ENCODE measurements around the gene ATP13A4.

Gene ATP13A4

GRCh38 chr3:193510154-193510553, 44.5 kb downstream of the ATP13A4 start:
- H3K4me3 ChIP-seq (ENCODE audit: control insufficient read depth in 1 of 7, extremely low read depth in 1 of 7, insufficient read depth in 4 of 7, low read depth in 2 of 7, low read length in 6 of 7): no peak overlapping the region
- no peaks in the 10 kb centered on the region for H3K4me1 ChIP-seq (ENCODE audit: control extremely low read depth in 1 of 4, control insufficient read depth in 4 of 4, insufficient read depth in 4 of 4, low read length in 3 of 4)
- H3K27me3 ChIP-seq (replicated peaks in 2 of 5; ENCODE audit: control insufficient read depth in 4 of 5, insufficient read depth in 5 of 5, low read length in 4 of 5): no peaks in the 10 kb centered on the region
- WGBS (ENCODE audit: insufficient coverage): 96% methylated on average over 6 of the region's 12 CpGs
- no peak overlapping the region for H3K27ac ChIP-seq (ENCODE audit: insufficient read depth in 1 of 2, low read depth in 1 of 2, low read length in 2 of 2, poor library complexity in 1 of 2, severe bottlenecking in 2 of 2)
- H3K36me3 ChIP-seq (ENCODE audit: control insufficient read depth in 4 of 4, insufficient read depth in 4 of 4, low read length in 3 of 4): no peaks in the 10 kb centered on the region
- ChIA-PET POLR2A (no interaction called here), CTCF (no interaction called here)
- no peak for DNase-seq
- peaks cover 0 to 2% (median 0%) of the 10 kb centered on the region in 5 experiments for H3K9me3 ChIP-seq (ENCODE audit: control extremely low read depth in 1 of 5, control insufficient read depth in 4 of 5, insufficient read depth in 2 of 5, low read depth in 1 of 5, low read length in 4 of 5)

GRCh38 chr3:193509103-193509965, 45.4 kb downstream of the ATP13A4 start:
- no peak overlapping the region for H3K4me3 ChIP-seq (ENCODE audit: control insufficient read depth in 1 of 7, extremely low read depth in 1 of 7, insufficient read depth in 4 of 7, low read depth in 2 of 7, low read length in 6 of 7)
- POLR2A ChIA-PET: no interaction called here
- no peak for DNase-seq
- no peak overlapping the region for H3K27ac ChIP-seq (ENCODE audit: insufficient read depth in 1 of 2, low read depth in 1 of 2, low read length in 2 of 2, poor library complexity in 1 of 2, severe bottlenecking in 2 of 2)
- no peaks in the 10 kb centered on the region for H3K27me3 ChIP-seq (replicated peaks in 2 of 5; ENCODE audit: control insufficient read depth in 4 of 5, insufficient read depth in 5 of 5, low read length in 4 of 5)
- no peaks in the 10 kb centered on the region for H3K36me3 ChIP-seq (ENCODE audit: control insufficient read depth in 4 of 4, insufficient read depth in 4 of 4, low read length in 3 of 4)
- H3K4me1 ChIP-seq (ENCODE audit: control extremely low read depth in 1 of 4, control insufficient read depth in 4 of 4, insufficient read depth in 4 of 4, low read length in 3 of 4): no peaks in the 10 kb centered on the region
- CTCF ChIA-PET: no interaction called here
- peaks cover 0 to 2% (median 0%) of the 10 kb centered on the region in 5 experiments for H3K9me3 ChIP-seq (ENCODE audit: control extremely low read depth in 1 of 5, control insufficient read depth in 4 of 5, insufficient read depth in 2 of 5, low read depth in 1 of 5, low read length in 4 of 5)
- WGBS (ENCODE audit: insufficient coverage): 100% methylated on average over 2 of the region's 4 CpGs

GRCh38 chr3:193508108-193508507, 46.6 kb downstream of the ATP13A4 start:
- CTCF ChIA-PET: no interaction called here
- H3K9me3 ChIP-seq (ENCODE audit: control extremely low read depth in 1 of 5, control insufficient read depth in 4 of 5, insufficient read depth in 2 of 5, low read depth in 1 of 5, low read length in 4 of 5): no peaks in the 10 kb centered on the region
- 100% methylated on average over 1 of the region's 2 CpGs for WGBS (ENCODE audit: insufficient coverage)
- no peaks in the 10 kb centered on the region for H3K36me3 ChIP-seq (ENCODE audit: control insufficient read depth in 4 of 4, insufficient read depth in 4 of 4, low read length in 3 of 4)
- H3K27me3 ChIP-seq (replicated peaks in 2 of 5; ENCODE audit: control insufficient read depth in 4 of 5, insufficient read depth in 5 of 5, low read length in 4 of 5): no peaks in the 10 kb centered on the region
- H3K27ac ChIP-seq (ENCODE audit: insufficient read depth in 1 of 2, low read depth in 1 of 2, low read length in 2 of 2, poor library complexity in 1 of 2, severe bottlenecking in 2 of 2): no peak overlapping the region
- H3K4me3 ChIP-seq (ENCODE audit: control insufficient read depth in 1 of 7, extremely low read depth in 1 of 7, insufficient read depth in 4 of 7, low read depth in 2 of 7, low read length in 6 of 7): no peak overlapping the region
- H3K4me1 ChIP-seq (ENCODE audit: control extremely low read depth in 1 of 4, control insufficient read depth in 4 of 4, insufficient read depth in 4 of 4, low read length in 3 of 4): no peaks in the 10 kb centered on the region
- DNase-seq: no peak
- POLR2A ChIA-PET: no interaction called here

GRCh38 chr3:193507566-193507965, 47.1 kb downstream of the ATP13A4 start:
- WGBS (ENCODE audit: insufficient coverage): no CpG with 5 or more reads among the region's 3 CpGs
- no peak for DNase-seq
- H3K4me1 ChIP-seq (ENCODE audit: control extremely low read depth in 1 of 4, control insufficient read depth in 4 of 4, insufficient read depth in 4 of 4, low read length in 3 of 4): no peaks in the 10 kb centered on the region
- peaks cover 0 to 2% (median 0%) of the 10 kb centered on the region in 5 experiments for H3K27me3 ChIP-seq (replicated peaks in 2 of 5; ENCODE audit: control insufficient read depth in 4 of 5, insufficient read depth in 5 of 5, low read length in 4 of 5)
- H3K4me3 ChIP-seq (ENCODE audit: control insufficient read depth in 1 of 7, extremely low read depth in 1 of 7, insufficient read depth in 4 of 7, low read depth in 2 of 7, low read length in 6 of 7): no peak overlapping the region
- no peak overlapping the region for H3K27ac ChIP-seq (ENCODE audit: insufficient read depth in 1 of 2, low read depth in 1 of 2, low read length in 2 of 2, poor library complexity in 1 of 2, severe bottlenecking in 2 of 2)
- CTCF ChIA-PET: no interaction called here
- no peaks in the 10 kb centered on the region for H3K9me3 ChIP-seq (ENCODE audit: control extremely low read depth in 1 of 5, control insufficient read depth in 4 of 5, insufficient read depth in 2 of 5, low read depth in 1 of 5, low read length in 4 of 5)
- no peaks in the 10 kb centered on the region for H3K36me3 ChIP-seq (ENCODE audit: control insufficient read depth in 4 of 4, insufficient read depth in 4 of 4, low read length in 3 of 4)
- POLR2A ChIA-PET: no interaction called here

- Histone ChIP-seq H3K4me1 (ENCODE audit: control extremely low read depth in 1 of 4, control insufficient read depth in 4 of 4, insufficient read depth in 4 of 4, low read length in 3 of 4) (no peaks in the 10 kb centered on the region), H3K9me3 (ENCODE audit: control extremely low read depth in 1 of 5, control insufficient read depth in 4 of 5, insufficient read depth in 2 of 5, low read depth in 1 of 5, low read length in 4 of 5) (no peaks in the 10 kb centered on the region), H3K4me3 (ENCODE audit: control insufficient read depth in 1 of 7, extremely low read depth in 1 of 7, insufficient read depth in 4 of 7, low read depth in 2 of 7, low read length in 6 of 7) (no peak overlapping the region), H3K27ac (ENCODE audit: insufficient read depth in 1 of 2, low read depth in 1 of 2, low read length in 2 of 2, poor library complexity in 1 of 2, severe bottlenecking in 2 of 2) (no peak overlapping the region), H3K27me3 (replicated peaks in 2 of 5; ENCODE audit: control insufficient read depth in 4 of 5, insufficient read depth in 5 of 5, low read length in 4 of 5) (peaks cover 0 to 2% (median 0%) of the 10 kb centered on the region in 5 experiments), H3K36me3 (ENCODE audit: control insufficient read depth in 4 of 4, insufficient read depth in 4 of 4, low read length in 3 of 4) (no peaks in the 10 kb centered on the region)
- CTCF ChIA-PET: no interaction called here
- 100% methylated on average over 1 of the region's 1 CpG for WGBS (ENCODE audit: insufficient coverage)
- no peak for DNase-seq
- POLR2A ChIA-PET: no interaction called here
Observed at GRCh38 chr3:193506921-193507320, 47.8 kb downstream of the ATP13A4 start.

GRCh38 chr3:193502871-193503270, 51.8 kb downstream of the ATP13A4 start:
- Histone ChIP-seq H3K27ac (ENCODE audit: insufficient read depth in 1 of 2, low read depth in 1 of 2, low read length in 2 of 2, poor library complexity in 1 of 2, severe bottlenecking in 2 of 2) (no peak overlapping the region), H3K36me3 (ENCODE audit: control insufficient read depth in 4 of 4, insufficient read depth in 4 of 4, low read length in 3 of 4) (no peaks in the 10 kb centered on the region), H3K9me3 (ENCODE audit: control extremely low read depth in 1 of 5, control insufficient read depth in 4 of 5, insufficient read depth in 2 of 5, low read depth in 1 of 5, low read length in 4 of 5) (no peaks in the 10 kb centered on the region), H3K27me3 (replicated peaks in 2 of 5; ENCODE audit: control insufficient read depth in 4 of 5, insufficient read depth in 5 of 5, low read length in 4 of 5) (peaks cover 0 to 3% (median 2%) of the 10 kb centered on the region in 5 experiments), H3K4me1 (ENCODE audit: control extremely low read depth in 1 of 4, control insufficient read depth in 4 of 4, insufficient read depth in 4 of 4, low read length in 3 of 4) (no peaks in the 10 kb centered on the region), H3K4me3 (ENCODE audit: control insufficient read depth in 1 of 7, extremely low read depth in 1 of 7, insufficient read depth in 4 of 7, low read depth in 2 of 7, low read length in 6 of 7) (no peak overlapping the region)
- POLR2A ChIA-PET: no interaction called here
- WGBS (ENCODE audit: insufficient coverage): 94% methylated on average over 3 of the region's 4 CpGs
- no peak for DNase-seq
- CTCF ChIA-PET: no interaction called here

- POLR2A ChIA-PET: no interaction called here
- CTCF ChIA-PET: no interaction called here
- no peak overlapping the region for H3K4me3 ChIP-seq (ENCODE audit: control insufficient read depth in 1 of 7, extremely low read depth in 1 of 7, insufficient read depth in 4 of 7, low read depth in 2 of 7, low read length in 6 of 7)
- WGBS (ENCODE audit: insufficient coverage): 88% methylated on average over 5 of the region's 7 CpGs
- no peaks in the 10 kb centered on the region for H3K36me3 ChIP-seq (ENCODE audit: control insufficient read depth in 4 of 4, insufficient read depth in 4 of 4, low read length in 3 of 4)
- no peak for DNase-seq
- no peaks in the 10 kb centered on the region for H3K9me3 ChIP-seq (ENCODE audit: control extremely low read depth in 1 of 5, control insufficient read depth in 4 of 5, insufficient read depth in 2 of 5, low read depth in 1 of 5, low read length in 4 of 5)
- no peaks in the 10 kb centered on the region for H3K4me1 ChIP-seq (ENCODE audit: control extremely low read depth in 1 of 4, control insufficient read depth in 4 of 4, insufficient read depth in 4 of 4, low read length in 3 of 4)
- H3K27ac ChIP-seq (ENCODE audit: insufficient read depth in 1 of 2, low read depth in 1 of 2, low read length in 2 of 2, poor library complexity in 1 of 2, severe bottlenecking in 2 of 2): no peak overlapping the region
- H3K27me3 ChIP-seq (replicated peaks in 2 of 5; ENCODE audit: control insufficient read depth in 4 of 5, insufficient read depth in 5 of 5, low read length in 4 of 5): peaks cover 0 to 3% (median 2%) of the 10 kb centered on the region in 5 experiments
Observed at GRCh38 chr3:193499801-193500485, 54.8 kb downstream of the ATP13A4 start.

All from common myeloid progenitor, CD34-positive (primary cell).